GM21576 (cell line): ENCODE measurements around the gene TADA1.
"Not testable (repeated sequence)": the region's sequence is repeated elsewhere in the genome, so short reads cannot be mapped to it uniquely, and the experiment has no call there.

Experiments used
- ATAC-seq: cut with Tn5 transposase; IDR thresholded peaks from one replicate; pipeline ENCODE4 v1.9.1; 2021; ENCODE audit warnings: mild to moderate bottlenecking, moderate library complexity; ENCODE audit not compliant: unreplicated experiment

The TADA1 gene

DNA sequence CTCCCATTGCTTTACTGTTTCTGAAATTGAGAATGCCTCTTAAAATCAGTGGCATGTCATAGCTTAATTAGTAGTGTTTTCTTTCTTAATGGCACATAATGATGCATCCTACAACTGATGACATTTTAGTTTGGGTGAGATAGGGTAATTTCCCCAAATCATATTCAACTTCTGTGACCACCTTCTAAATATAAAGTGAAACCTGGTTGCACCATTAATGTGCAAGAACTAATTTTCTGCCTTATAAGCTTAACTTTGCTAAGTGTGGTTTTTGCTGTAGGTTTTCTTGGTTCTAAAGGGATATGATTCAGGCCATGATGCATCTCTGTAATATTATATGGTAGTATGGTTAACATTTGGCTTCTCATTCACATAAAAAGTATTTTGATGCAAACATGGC is 27.9 kb downstream of the TADA1 start:
- ATAC-seq: no peak

DNA sequence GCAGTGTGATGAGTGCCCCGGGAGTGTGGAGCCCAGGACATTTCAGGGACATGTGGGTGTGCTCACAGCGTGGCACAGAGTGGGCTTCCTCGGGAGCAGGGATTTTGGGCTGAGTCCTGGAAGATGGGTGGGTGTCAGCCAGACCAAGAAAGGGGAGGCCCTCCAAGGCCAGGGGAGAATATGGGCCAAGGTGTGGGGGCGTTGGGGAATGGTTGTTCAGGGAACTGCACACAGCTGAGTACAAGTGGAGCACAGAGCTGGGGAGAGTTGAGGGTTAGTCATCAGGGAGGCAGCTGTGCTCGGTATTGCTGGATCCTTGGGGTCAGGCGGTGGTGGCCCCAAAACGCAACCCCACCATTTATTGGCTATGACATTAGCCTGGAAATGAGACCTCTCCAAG is 31.3 kb downstream of the TADA1 start:
- no peak for ATAC-seq

DNA sequence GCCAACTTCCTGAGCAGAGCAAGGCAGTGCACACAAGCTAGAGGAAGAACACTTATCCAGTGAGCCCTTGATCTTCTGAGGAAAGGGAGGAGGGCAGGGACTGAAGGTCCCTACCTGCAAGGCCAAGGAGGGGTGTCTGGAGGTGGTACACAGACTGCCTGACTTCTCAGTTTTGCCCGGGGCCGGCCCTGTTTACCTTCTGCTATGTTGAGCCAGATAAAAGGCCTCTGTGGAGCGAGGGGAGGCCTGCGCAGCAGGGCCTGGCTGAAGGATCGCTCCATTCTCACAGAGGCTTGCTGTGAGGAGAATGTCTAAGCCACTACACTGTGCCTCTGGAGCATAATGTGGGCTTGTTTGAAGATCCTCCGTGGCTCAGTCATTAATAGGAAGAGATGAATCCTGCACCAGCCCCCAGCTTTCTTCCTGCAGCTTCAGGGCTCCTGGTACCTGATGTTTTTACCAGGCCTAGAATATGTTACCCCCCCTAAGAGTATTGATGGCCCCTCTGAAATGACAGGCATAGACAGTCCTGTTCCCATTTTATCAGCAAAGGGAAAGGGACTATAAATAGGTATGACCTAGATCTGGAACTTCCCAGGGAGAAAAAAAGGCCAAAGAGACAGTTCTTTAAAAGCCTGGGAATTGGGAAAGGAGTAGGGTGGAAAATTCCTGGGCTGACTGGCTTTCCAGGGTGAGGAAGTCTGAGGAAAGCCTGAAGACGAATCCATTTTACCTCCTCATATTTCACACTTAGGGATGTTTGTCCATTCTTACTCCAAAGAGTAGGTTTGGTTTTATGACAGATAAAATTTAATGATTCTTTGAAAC is 32.1 kb downstream of the TADA1 start:
- ATAC-seq: no peak

DNA sequence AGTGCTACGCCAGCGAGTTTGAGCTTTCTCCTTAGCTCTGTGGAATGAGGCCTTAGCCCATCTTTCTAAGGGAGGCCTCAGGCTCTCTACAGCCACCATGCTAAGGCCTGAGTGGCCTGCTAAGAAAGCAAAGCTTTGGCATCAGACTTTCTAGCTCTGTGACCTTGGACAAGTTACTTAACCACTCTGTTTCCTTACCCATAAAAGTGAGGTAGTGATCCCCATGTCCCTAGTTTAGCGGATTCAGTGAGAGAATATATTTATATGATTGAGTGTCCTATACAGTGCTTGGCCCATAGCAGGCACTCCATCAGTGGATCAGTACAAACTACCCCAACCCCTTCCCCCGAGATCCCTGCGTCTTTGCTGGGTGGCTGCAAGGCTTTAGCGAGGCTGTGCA is 32.7 kb downstream of the TADA1 start:
- ATAC-seq: no peak

DNA sequence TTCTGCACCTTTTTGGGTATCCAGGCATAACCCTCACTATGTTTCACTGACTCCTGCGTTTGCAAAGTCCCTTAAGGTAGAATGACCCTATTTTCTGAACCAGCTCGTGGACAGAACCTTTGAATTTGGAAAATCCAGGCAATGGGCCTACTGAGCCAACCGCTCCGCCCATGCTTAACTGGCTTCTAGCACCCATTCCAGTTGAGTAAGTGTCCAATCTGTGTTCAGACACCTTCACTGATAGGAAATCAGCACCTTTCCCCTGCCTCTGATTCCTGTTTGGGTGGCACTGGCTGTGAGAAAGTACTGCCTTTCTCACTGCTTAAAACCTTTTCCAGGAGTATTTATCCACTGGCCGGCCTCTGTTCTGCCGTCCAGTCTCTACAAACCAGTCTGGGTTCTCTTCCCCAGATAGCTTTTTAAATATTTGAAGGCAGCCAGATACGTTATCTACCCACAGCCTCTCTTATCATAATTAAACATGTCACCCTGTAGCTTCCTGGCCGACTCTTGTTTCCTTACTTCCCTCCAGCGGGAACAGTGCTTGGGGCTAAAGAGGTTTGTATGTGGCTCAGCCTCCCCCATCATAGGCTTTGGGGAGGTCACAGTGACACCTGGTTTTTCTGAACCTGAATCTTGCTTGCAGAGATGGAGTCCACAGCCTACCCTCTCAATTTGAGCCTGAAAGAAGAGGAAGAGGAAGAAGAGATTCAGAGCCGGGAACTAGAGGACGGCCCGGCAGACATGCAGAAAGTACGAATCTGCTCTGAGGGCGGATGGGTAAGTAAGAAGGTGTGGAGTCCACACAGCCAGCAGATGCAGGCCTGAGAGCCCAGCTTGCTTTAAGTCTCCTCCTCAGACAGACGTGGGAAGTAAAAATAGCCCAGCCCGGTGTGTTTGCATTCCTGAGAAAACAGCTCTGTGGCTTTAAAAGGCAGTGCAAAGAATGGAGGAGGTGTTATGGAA is 35.5 kb downstream of the TADA1 start:
- ATAC-seq: no peak

DNA sequence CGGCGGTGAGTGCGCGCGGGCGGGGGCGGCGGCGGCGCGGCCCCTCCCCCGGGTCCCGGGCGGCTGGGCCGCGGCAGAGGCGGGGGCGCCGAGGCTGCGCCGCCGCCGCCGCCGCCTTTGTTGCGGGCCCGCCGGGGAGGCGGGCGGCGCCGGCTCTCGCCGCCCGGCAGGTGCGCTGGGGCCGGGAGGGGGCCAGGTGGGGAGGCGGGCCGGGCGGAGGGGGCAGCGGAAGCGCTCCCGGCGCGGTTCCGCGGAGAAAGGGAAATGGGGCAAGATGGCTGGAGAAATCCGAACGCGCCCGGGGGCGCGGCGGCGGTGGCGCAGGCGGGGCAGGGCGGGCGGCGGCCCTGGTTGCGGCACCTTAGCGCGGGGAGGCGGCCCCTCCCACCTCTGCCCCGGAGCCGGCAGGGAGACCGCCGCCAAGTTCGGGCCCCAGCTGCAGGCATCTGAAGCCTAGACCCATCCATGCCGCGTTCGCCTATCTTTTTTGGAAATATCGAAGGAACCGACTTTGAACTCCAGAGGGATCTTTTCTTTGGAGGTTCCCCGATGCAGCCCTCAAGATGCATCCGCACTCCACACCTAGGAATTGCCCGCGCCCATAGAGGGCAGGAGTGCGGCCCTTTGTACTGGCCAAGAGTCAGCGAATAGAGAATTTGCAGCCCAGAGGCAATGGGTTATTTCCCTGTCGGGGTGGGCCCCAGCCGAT is 36.3 kb downstream of the TADA1 start:
- peak; percentile 30 for ATAC-seq

DNA sequence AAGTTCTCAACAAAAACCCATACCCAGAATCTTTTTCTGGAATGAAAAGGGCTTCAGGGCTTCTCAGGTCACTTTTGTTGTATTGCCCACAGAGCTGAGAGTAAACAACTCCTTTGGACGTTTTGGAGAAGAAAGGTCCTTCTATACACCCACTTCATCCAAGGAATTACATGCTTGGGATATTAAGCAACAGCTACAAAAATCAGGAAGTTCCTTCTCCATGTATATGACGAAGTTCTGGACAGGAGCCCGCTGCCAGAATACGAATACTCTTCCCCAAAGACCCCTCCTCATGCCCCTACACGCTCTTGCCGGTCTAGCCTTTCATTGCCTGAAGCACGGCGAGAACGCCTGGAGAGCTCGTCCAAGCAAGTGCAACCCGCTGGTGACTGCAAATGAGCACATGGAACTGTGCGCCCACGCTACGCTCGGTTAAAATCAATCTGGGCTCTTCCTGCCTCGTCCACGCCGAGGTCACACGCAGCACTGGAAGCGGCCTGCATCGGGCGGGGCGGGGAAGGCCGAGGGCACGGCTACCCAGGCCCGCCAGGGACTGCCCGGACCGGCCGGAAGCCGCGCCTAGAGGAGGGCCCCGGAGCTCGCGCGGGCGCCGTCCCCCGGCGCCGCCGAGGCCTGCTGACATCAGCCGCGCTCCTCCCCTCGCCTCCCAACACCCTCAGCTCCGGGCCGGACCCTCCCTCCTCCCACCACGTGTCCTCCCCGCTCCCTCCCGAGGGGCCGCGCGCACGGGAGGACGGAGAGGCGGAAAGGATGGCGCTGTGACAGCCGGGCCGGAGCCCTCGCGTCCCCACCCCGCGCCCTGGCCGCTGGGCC is 37.1 kb downstream of the TADA1 start, which contains the start of gene POGK:
TSS of gene POGK (plus strand) at position 710 of the 834 bp plus-strand sequence. CDS start 1,482 bp downstream, outside the sequence.
- ATAC-seq: peak; percentile 96

DNA sequence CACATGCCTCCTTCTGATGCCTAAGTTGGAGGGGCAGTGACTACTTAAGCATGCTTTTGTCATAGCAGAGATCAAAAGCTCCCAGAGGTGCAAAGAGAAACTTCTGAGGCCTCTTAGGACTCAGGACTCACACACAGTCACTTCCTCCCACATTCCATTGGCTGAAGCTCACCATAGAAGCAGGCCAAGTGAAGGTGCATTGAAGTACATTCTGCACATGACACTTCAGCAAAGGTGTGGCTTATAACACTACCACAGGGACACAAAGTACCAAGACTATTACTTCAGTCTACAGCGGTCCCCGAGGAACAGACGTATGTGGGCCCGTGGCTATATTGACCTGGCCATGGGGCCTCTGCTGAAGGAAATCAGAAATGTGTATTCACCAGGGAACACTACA is 39.3 kb downstream of the TADA1 start:
- ATAC-seq: no peak

DNA sequence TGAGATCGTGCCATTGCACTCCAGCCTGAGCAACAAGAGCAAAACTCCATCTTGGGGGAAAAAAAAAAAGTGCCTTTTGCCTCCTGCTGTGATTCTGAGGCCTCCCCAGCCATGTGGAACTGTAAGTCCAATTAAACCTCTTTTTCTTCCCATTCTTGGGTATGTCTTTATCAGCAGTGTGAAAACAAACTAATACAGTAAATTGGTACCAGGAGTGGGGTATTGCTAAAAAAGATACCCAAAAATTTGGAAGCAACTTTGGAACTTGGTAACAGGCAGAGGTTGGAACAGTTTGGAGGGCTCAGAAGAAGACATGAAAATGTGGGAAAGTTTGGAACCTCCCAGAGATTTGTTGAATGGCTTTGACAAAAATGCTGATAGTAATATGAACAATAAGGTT is 46.3 kb downstream of the TADA1 start:
- ATAC-seq: not testable (repeated sequence)

DNA sequence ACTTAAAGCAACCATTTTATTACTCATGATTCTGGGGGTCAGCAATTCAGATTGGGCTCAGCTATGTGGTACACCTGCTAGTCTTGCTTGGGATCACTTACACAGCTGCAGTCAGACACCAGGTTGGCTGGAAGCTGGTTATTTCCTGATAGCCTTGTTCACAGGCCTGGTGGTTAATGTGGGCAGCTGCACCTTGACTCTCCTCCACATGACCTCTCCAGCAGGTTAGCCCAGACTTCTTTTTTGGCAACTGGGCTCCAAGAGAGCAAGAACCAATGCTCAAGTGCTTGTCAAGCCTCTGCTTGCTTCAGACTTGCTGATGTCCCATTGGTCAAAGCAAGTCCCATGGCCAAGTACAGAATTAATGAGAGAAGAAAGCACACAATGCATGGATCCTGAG is 48.6 kb downstream of the TADA1 start:
- no peak for ATAC-seq

DNA sequence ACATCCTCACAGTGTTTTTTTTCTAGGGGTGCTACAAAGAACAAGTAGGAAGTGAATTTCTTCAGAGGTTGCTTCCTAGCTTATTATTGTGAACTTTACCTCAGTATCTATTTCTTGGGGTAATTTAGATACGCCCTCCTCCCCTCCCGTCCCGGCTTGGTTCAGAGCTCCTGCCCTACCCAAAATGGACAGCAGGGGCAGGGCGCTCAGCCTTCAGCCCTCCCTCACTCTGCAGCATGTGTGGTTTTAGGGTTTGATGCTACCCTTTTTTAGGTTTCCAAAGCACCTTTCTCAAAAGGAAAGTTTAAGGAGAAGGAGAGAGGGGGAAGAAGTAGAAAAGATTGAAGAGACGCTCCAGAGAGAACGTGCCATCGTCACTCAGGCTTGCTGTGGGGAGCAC is 53.7 kb downstream of the TADA1 start:
- ATAC-seq: no peak

DNA sequence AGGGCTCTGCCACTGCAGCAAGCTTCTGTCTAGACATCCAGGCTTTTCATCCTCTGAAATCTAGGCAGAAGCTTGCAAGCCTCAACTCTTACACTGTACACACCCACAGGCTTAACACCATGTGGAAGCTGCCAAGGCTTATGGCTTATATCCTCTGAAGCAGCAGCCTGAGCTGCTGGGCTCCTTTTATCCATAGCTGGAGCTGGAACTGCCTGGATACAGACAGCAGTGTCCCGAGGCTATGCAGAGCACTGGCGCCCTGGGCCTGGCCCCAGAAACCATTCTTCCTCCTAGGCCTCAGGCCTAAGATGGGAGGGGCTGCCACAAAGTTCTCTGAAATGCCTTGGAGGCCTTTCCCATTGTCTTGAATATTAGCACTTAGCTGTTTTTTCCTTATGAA is 56.1 kb downstream of the TADA1 start:
- ATAC-seq: no peak

DNA sequence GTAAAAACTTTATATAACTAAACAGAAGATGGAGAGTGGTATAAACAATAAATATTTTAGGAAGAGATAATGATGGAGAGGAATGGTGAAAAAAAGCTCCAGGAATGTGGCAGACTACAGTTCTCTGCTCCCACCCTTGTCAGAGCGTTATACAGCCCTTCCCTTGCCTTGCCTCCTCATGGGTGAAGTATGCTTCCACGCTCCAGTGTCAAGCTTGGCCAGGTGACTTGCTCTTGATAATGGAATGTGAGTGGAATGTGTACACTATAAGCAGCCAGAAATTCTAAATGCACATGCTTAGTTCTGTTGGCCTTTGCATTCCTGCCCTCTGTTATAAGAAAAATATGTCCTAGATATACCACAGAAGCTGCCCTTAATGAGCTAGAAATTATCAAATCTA is 61.5 kb downstream of the TADA1 start:
- no peak for ATAC-seq

DNA sequence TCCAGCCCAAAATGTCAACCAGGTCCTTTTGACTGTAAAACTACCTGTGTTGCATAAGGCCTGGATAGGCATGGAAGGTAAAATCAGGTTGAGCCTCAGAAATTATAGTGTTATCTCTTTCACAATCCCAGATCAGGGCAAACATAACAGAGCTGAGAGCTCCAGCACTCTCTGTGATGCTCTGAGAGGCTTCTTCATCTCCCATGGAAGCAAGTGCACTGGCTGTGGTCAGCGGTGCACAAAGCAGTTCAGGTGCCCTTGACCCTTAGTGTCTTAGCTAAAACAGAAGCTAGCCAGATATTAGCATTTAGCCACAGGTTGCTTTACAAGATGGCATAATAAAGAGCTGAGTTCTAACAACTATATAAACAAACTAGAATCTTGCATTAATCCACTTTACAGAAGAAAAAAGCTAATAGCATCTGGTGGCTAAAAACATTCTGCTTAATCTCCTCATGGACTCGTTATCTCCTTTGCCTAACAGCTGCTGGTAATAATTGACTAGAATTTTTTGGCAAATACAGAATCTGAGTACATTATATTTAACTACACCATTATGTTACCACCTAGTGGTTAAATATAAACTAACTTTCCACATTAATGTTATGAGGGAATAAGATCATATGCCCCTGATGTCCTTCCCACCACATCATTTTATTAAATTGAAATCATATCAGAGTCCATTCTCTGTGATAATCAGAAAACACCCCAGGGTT is 62.4 kb downstream of the TADA1 start:
- ATAC-seq: no peak

DNA sequence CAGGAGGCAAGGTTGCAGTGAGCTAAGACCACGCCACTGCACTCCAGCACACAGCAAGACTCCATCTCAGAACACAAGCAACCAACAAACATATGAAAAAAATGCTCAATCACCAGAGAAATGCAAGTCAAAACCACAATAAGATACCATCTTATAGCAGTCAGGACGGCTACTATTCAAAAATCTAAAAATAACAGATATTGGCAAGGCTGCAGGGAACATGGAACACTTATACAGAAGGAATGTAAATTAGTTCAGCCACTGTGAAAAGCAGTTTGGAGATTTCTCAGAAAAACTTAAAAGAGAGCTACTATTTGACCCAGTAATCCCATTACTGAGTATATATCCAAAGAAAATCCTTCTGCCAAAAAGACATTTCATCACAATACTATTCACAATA is 64.4 kb downstream of the TADA1 start:
- ATAC-seq: no peak

DNA sequence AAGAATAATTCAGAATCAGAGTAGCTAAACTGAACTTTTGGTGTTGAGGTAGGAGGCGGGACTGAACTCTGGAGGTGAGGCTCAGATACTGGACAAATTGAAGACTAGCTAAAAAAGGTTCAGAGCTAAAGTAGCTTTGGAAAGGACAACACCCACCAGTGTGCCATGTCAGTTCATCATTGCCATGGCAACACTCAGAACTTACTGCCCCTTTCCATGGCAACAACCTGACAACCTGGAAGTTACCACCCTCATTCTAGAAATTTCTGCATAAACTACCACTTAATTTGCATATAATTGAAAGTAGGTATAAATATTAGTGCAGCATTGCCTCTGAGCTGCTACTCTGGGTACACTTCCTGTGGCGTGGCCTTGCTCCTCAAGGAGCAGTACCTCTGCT is 67.1 kb downstream of the TADA1 start:
- ATAC-seq: no peak
